CD14-positive monocyte (primary cell): ENCODE data around the gene DCAF6. TPM values are rescaled to one million over a fixed set of nuclear protein-coding genes. Genes with fewer than 3 reads are reported as not detected.
A peak's percentile ranks its signal among the peaks of the same experiment; 100 is the strongest.

Source experiments
- DNase-seq, 3 donors: peaks; one replicate each; pipeline ENCODE4 v3.0.0-alpha.2; 2011 to 2022
- H2AFZ ChIP-seq: 2 replicates; pipeline ENCODE4 v1.6.0; 2012; ENCODE audit warnings: mild to moderate bottlenecking, low read depth, low read length, inconsistent platforms; ENCODE audit not compliant: insufficient read depth, poor library complexity, severe bottlenecking
- H3K27ac ChIP-seq, 2 donors: 1 replicate in 1 of 2; 2 replicates in 1 of 2; pipeline ENCODE4 v1.5.1; 2012 to 2013; ENCODE audit warnings: low read length in 2 of 2, control low read depth in 1 of 2, inconsistent platforms in 1 of 2, low read depth in 1 of 2, mild to moderate bottlenecking in 1 of 2
- H3K27me3 ChIP-seq, 2 donors: one replicate each; pipeline versions ENCODE4 v1.6.0 to v1.6.1; 2011 to 2013; ENCODE audit warnings: low read length in 2 of 2; ENCODE audit not compliant: control insufficient read depth in 2 of 2, insufficient read depth in 2 of 2
- H3K36me3 ChIP-seq, 2 donors: replicated peaks in 1 of 2; 1 replicate in 1 of 2; 2 replicates in 1 of 2; pipeline versions ENCODE4 v1.5.1 to v1.6.1; 2012 to 2013; ENCODE audit warnings: low read length in 2 of 2, control low read depth in 1 of 2, inconsistent platforms in 1 of 2, mild to moderate bottlenecking in 1 of 2; ENCODE audit not compliant: insufficient read depth in 2 of 2, control insufficient read depth in 1 of 2
- H3K4me1 ChIP-seq, 2 donors: 1 replicate in 1 of 2; 2 replicates in 1 of 2; pipeline versions ENCODE4 v1.5.1 to v1.6.1; 2012 to 2013; ENCODE audit warnings: low read length in 2 of 2, control low read depth in 1 of 2, inconsistent platforms in 1 of 2, mild to moderate bottlenecking in 1 of 2, moderate library complexity in 1 of 2; ENCODE audit not compliant: insufficient read depth in 2 of 2, control insufficient read depth in 1 of 2
- H3K4me2 ChIP-seq: replicated peaks from 2 replicates; pipeline ENCODE3; 2012; ENCODE audit warnings: low read length, moderate library complexity, mild to moderate bottlenecking; ENCODE audit not compliant: poor library complexity, severe bottlenecking; ENCODE audit errors: extremely low read depth
- H3K4me3 ChIP-seq, 3 experiments: fragments of 200-600 bp in 1 of 3; sonication (generic) in 1 of 3; replicated peaks in 1 of 3; 1 replicate in 2 of 3; 2 replicates in 1 of 3; pipeline ENCODE4 v1.5.1; 2011 to 2013; ENCODE audit warnings: low read length in 3 of 3, mild to moderate bottlenecking in 3 of 3, control low read depth in 2 of 3, low read depth in 2 of 3, inconsistent platforms in 1 of 3, moderate library complexity in 1 of 3
- H3K79me2 ChIP-seq: 2 replicates; pipeline ENCODE4 v1.6.0; 2012; ENCODE audit warnings: mild to moderate bottlenecking, control low read depth, inconsistent platforms, low read length, moderate library complexity; ENCODE audit not compliant: insufficient read depth
- H3K9ac ChIP-seq: 2 replicates; pipeline ENCODE4 v1.6.0; 2017; ENCODE audit warnings: low read length, mild to moderate bottlenecking; ENCODE audit not compliant: insufficient read depth, poor library complexity, severe bottlenecking
- H3K9me3 ChIP-seq, 2 donors: replicated peaks in 1 of 2; 1 replicate in 1 of 2; 2 replicates in 1 of 2; pipeline versions ENCODE4 v1.5.1 to v1.6.1; 2012 to 2013; ENCODE audit warnings: low read length in 2 of 2, control low read depth in 1 of 2; ENCODE audit not compliant: control insufficient read depth in 1 of 2, insufficient read depth in 1 of 2
- H4K20me1 ChIP-seq: 2 replicates; pipeline ENCODE4 v1.6.0; 2012; ENCODE audit warnings: mild to moderate bottlenecking, low read length, control low read depth, moderate library complexity; ENCODE audit not compliant: insufficient read depth
- H3K27ac Mint-ChIP-seq, 7 donors: one replicate each; pipeline ENCODE4 v1.8.0; 2020; ENCODE audit warnings: mild to moderate bottlenecking in 7 of 7, mixed read lengths in 7 of 7, moderate library complexity in 6 of 7, inconsistent platforms in 2 of 7
- H3K27me3 Mint-ChIP-seq, 3 donors: one replicate each; pipeline ENCODE4 v1.8.0; 2021 to 2022; ENCODE audit warnings: low read depth in 3 of 3, mild to moderate bottlenecking in 3 of 3, mixed read lengths in 3 of 3, moderate library complexity in 3 of 3, inconsistent platforms in 1 of 3
- H3K36me3 Mint-ChIP-seq, 2 donors: one replicate each; pipeline ENCODE4 v1.8.0; 2020; ENCODE audit warnings: mixed read lengths in 2 of 2, inconsistent platforms in 1 of 2, mild to moderate bottlenecking in 1 of 2
- H3K4me1 Mint-ChIP-seq: one replicate; pipeline ENCODE4 v1.8.0; 2020; ENCODE audit warnings: mild to moderate bottlenecking, mixed read lengths
- H3K4me3 Mint-ChIP-seq, 2 donors: one replicate each; pipeline ENCODE4 v1.8.0; 2020; ENCODE audit warnings: mild to moderate bottlenecking in 2 of 2, mixed read lengths in 2 of 2, moderate library complexity in 1 of 2
- H3K9me3 Mint-ChIP-seq, 7 donors: one replicate each; pipeline ENCODE4 v1.8.0; 2020 to 2022; ENCODE audit warnings: mixed read lengths in 7 of 7, mild to moderate bottlenecking in 6 of 7, moderate library complexity in 6 of 7, inconsistent platforms in 2 of 7
- CTCF ChIP-seq: fragments of 200-600 bp; IDR thresholded peaks from one replicate; pipeline ENCODE4 v1.8.0; 2022; ENCODE audit warnings: antibody characterized with exemption, mild to moderate bottlenecking
- WGBS: methylation state at CpG from one replicate; pipeline ENCODE4 v1.1.5; 2013; ENCODE audit warnings: missing lambda C conversion rate; ENCODE audit not compliant: insufficient coverage; 5-methylcytosine and 5-hydroxymethylcytosine counted together
- intact Hi-C, 2 donors: fragments of 100-400 bp; cut with micrococcal nuclease; formaldehyde crosslinking; loops; one replicate each; pipeline versions ENCODE4 v1.15.0 to v1.15.1; 2023
- polyA plus RNA-seq, 3 donors: library from polyadenylated mRNA; depleted of rRNA in 1 of 3; unstranded in 2 of 3; stranded (reverse) in 1 of 3; fragments of 300-500 nt in 2 of 3; fragments of >200 nt in 1 of 3; fragmentation: Illumina TruSeq in 2 of 3; gene quantifications; 1 replicate in 2 of 3; 2 replicates in 1 of 3; pipeline ENCODE4 v1.2.3, GENCODE V29; 2012 to 2021

The DCAF6 gene
- polyA plus RNA-seq, 3 donors: 11.8 to 16.1 (median 11.9) TPM

- H3K27ac ChIP-seq: no peak overlapping the region
- no peaks in the 10 kb centered on the region for H4K20me1 ChIP-seq
- Mint-ChIP-seq H3K9me3 (peaks cover 0 to 3% (median 0%) of the 10 kb centered on the region in 7 donors), H3K27me3 (no peaks in the 10 kb centered on the region), H3K36me3 (peaks cover 44 to 60% of the 10 kb centered on the region in 2 donors), H3K4me1 (no peaks in the 10 kb centered on the region), H3K4me3 (no peak overlapping the region), H3K27ac (peak overlapping the region in 1 of 7 donors; percentile 43)
- no peak overlapping the region for H2AFZ ChIP-seq
- DNase-seq: no peak
- H3K36me3 ChIP-seq: peaks cover 18 to 51% of the 10 kb centered on the region in 2 donors
- H3K9me3 ChIP-seq: no peaks in the 10 kb centered on the region
- no peak overlapping the region for H3K9ac ChIP-seq
- no peak overlapping the region for H3K4me2 ChIP-seq
- no peaks in the 10 kb centered on the region for H3K4me1 ChIP-seq
- no peak for TF ChIP-seq CTCF
- intact Hi-C loops: no loop called here
- no peak overlapping the region for H3K4me3 ChIP-seq
- WGBS: no CpG with 5 or more reads among the region's 5 CpGs
- H3K79me2 ChIP-seq: no peaks in the 10 kb centered on the region
- no peaks in the 10 kb centered on the region for H3K27me3 ChIP-seq
Measured at GRCh38 chr1:168008595-168008994, 72.1 kb downstream of the DCAF6 start.

- Mint-ChIP-seq H3K27me3 (no peaks in the 10 kb centered on the region), H3K4me3 (no peak overlapping the region), H3K36me3 (peaks cover 47 to 58% of the 10 kb centered on the region in 2 donors), H3K9me3 (peaks cover 0 to 3% (median 0%) of the 10 kb centered on the region in 7 donors), H3K27ac (peak overlapping the region in 3 of 7 donors; percentile 1 to 35 (median 10)), H3K4me1 (no peaks in the 10 kb centered on the region)
- Histone ChIP-seq H3K9ac (no peak overlapping the region), H2AFZ (no peak overlapping the region), H4K20me1 (no peaks in the 10 kb centered on the region), H3K27ac (no peak overlapping the region), H3K9me3 (no peaks in the 10 kb centered on the region), H3K79me2 (no peaks in the 10 kb centered on the region), H3K27me3 (no peaks in the 10 kb centered on the region), H3K36me3 (peaks cover 13 to 51% of the 10 kb centered on the region in 2 donors), H3K4me3 (no peak overlapping the region), H3K4me2 (no peak overlapping the region), H3K4me1 (no peaks in the 10 kb centered on the region)
- no peak for DNase-seq
- no peak for TF ChIP-seq CTCF
- intact Hi-C loops: no loop called here
Measured at GRCh38 chr1:168009322-168009721, 72.8 kb downstream of the DCAF6 start.
